Fibroblast of villous mesenchyme (primary cell): Measurements from ENCODE around the gene HES2. TPM values are rescaled to one million over a fixed set of nuclear protein-coding genes. Genes with fewer than 3 reads are reported as not detected.
"Not testable (repeated sequence)": the region's sequence is repeated elsewhere in the genome, so short reads cannot be mapped to it uniquely, and the experiment has no call there.

Source experiments
- DNase-seq: peaks from one replicate; pipeline ENCODE4 v3.0.0-alpha.2; 2010; ENCODE audit warnings: low read depth
- H3K4me3 ChIP-seq: 2 replicates; pipeline ENCODE4 v1.5.1; 2011; ENCODE audit warnings: low read depth, mild to moderate bottlenecking, low read length
- CTCF ChIP-seq: IDR thresholded peaks from 2 replicates; pipeline ENCODE4 v1.5.1; 2012; ENCODE audit warnings: low read depth, mild to moderate bottlenecking, low read length; ENCODE audit not compliant: insufficient read depth
- total RNA-seq: library from RNA; depleted of rRNA; stranded (reverse); fragments of >200 nt; gene quantifications from 2 replicates; pipeline ENCODE4 v1.2.3, GENCODE V29; 2012

Gene HES2
- total RNA-seq, 1 donor: 0.43 TPM

GRCh38 chr1:6384962-6385361 lies 34.8 kb downstream of the HES2 start:
- no peak for TF ChIP-seq CTCF
- DNase-seq: no peak
- H3K4me3 ChIP-seq: peak overlapping the region; percentile 47

- no peak for DNase-seq
- TF ChIP-seq CTCF: no peak
- H3K4me3 ChIP-seq: no peak overlapping the region
These were observed 35.6 kb downstream of the HES2 start for GRCh38 chr1:6384135-6384534.

- DNase-seq: no peak
- TF ChIP-seq CTCF: no peak
- H3K4me3 ChIP-seq: no peak overlapping the region
These were observed 39.7 kb downstream of the HES2 start for GRCh38 chr1:6380037-6380436.

- DNase-seq: no peak
- TF ChIP-seq CTCF: peak; percentile 27
- H3K4me3 ChIP-seq: no peak overlapping the region
These were observed 41.5 kb downstream of the HES2 start for GRCh38 chr1:6378096-6378746.

- H3K4me3 ChIP-seq: no peak overlapping the region
- DNase-seq: no peak
- no peak for TF ChIP-seq CTCF
These were observed 45.6 kb downstream of the HES2 start for GRCh38 chr1:6373961-6374720.

GRCh38 chr1:6372236-6372635 lies 47.5 kb downstream of the HES2 start:
- not testable (repeated sequence) for H3K4me3 ChIP-seq
- DNase-seq: peak; percentile 38

- no peak for DNase-seq
- TF ChIP-seq CTCF: no peak
- no peak overlapping the region for H3K4me3 ChIP-seq
These were observed 49.7 kb downstream of the HES2 start for GRCh38 chr1:6370006-6370405.
